Neural cell (in vitro differentiated cells): Measurements from ENCODE around the gene TMSB15C.

Source experiments
- CTCF ChIP-seq: fragments of 450-650 bp; IDR thresholded peaks from 2 replicates; pipeline ENCODE4 v1.5.1; 2014; ENCODE audit warnings: antibody characterized with exemption, mild to moderate bottlenecking, moderate library complexity; ENCODE audit not compliant: poor library complexity, severe bottlenecking
- EP300 ChIP-seq: fragments of 450-650 bp; conservative IDR thresholded peaks from 2 replicates; pipeline ENCODE4 v1.6.1; 2014; ENCODE audit warnings: antibody characterized with exemption, mild to moderate bottlenecking, moderate library complexity; ENCODE audit not compliant: poor library complexity, severe bottlenecking
- EZH2 ChIP-seq: fragments of 200-600, 300-800 bp; shearing (Covaris generic), sonication (generic); IDR thresholded peaks from 2 replicates; pipeline ENCODE4 v1.6.1; 2014; ENCODE audit warnings: antibody characterized with exemption, low read length, borderline replicate concordance, mild to moderate bottlenecking; ENCODE audit not compliant: insufficient read depth, poor library complexity, severe bottlenecking
- POLR2AphosphoS5 ChIP-seq: IDR thresholded peaks from 2 replicates; pipeline ENCODE4 v1.6.1; 2012
- REST ChIP-seq: IDR thresholded peaks from 2 replicates; pipeline ENCODE4 v1.6.1; 2012; ENCODE audit warnings: borderline replicate concordance
- SMC3 ChIP-seq: fragments of 450-650 bp; conservative IDR thresholded peaks from 2 replicates; pipeline ENCODE4 v1.6.1; 2014; ENCODE audit warnings: antibody characterized with exemption, mild to moderate bottlenecking, moderate library complexity; ENCODE audit not compliant: poor library complexity
- TAF1 ChIP-seq: IDR thresholded peaks from 2 replicates; pipeline ENCODE4 v1.6.1; 2012; ENCODE audit warnings: low read depth

GRCh38 chrX:104084063-104084462, 8.0 kb upstream of the TMSB15C start:
- TF ChIP-seq CTCF (no peak), POLR2AphosphoS5 (no peak), TAF1 (no peak), EP300 (no peak), EZH2 (no peak), SMC3 (no peak), REST (no peak)
